HEK293T (cell line): ENCODE results near the gene CDH15.
"Not testable (repeated sequence)": the region's sequence is repeated elsewhere in the genome, so short reads cannot be mapped to it uniquely, and the experiment has no call there.

Experiments used
- ARNT ChIP-seq: fragments of 450-650 bp; IDR thresholded peaks from 2 replicates; pipeline ENCODE4 v1.6.1; 2017; ENCODE audit warnings: mild to moderate bottlenecking
- BHLHE40 ChIP-seq: fragments of 450-650 bp; IDR thresholded peaks from 2 replicates; pipeline ENCODE4 v1.6.1; 2016; ENCODE audit warnings: mild to moderate bottlenecking, moderate library complexity, borderline replicate concordance
- FOXK2 ChIP-seq: fragments of 450-650 bp; IDR thresholded peaks from 2 replicates; pipeline ENCODE4 v1.6.1; 2016; ENCODE audit warnings: mild to moderate bottlenecking
- HDGF ChIP-seq: fragments of 450-650 bp; IDR thresholded peaks from 2 replicates; pipeline ENCODE4 v1.6.1; 2017; ENCODE audit warnings: antibody characterized with exemption, borderline replicate concordance
- L3MBTL2 ChIP-seq: fragments of 450-650 bp; conservative IDR thresholded peaks from 2 replicates; pipeline ENCODE4 v1.6.1; 2016; ENCODE audit warnings: mild to moderate bottlenecking
- NFRKB ChIP-seq: fragments of 450-650 bp; IDR thresholded peaks from 2 replicates; pipeline ENCODE4 v1.6.1; 2016; ENCODE audit warnings: mild to moderate bottlenecking, moderate library complexity
- PKNOX1 ChIP-seq: fragments of 450-650 bp; IDR thresholded peaks from 2 replicates; pipeline ENCODE4 v1.6.1; 2016
- SP1 ChIP-seq: fragments of 450-650 bp; IDR thresholded peaks from 2 replicates; pipeline ENCODE4 v1.6.1; 2017
- SUZ12 ChIP-seq: fragments of 450-650 bp; IDR thresholded peaks from 2 replicates; pipeline ENCODE4 v1.6.1; 2016; ENCODE audit warnings: mild to moderate bottlenecking
- TARDBP ChIP-seq: fragments of 450-650 bp; IDR thresholded peaks from 2 replicates; pipeline ENCODE4 v1.6.1; 2016
- ZNF384 ChIP-seq: fragments of 450-650 bp; IDR thresholded peaks from 2 replicates; pipeline ENCODE4 v1.6.1; 2016

- TF ChIP-seq L3MBTL2, SUZ12, HDGF, ARNT, ZNF384, BHLHE40, PKNOX1, TARDBP, FOXK2, SP1, NFRKB: not testable (repeated sequence)
Observed at GRCh38 chr16:89192186-89192955, 20.8 kb downstream of the CDH15 start.
